Right lobe of liver (tissue), 6 donors: ENCODE results near the gene ACOX1. TPM values are rescaled to one million over a fixed set of nuclear protein-coding genes. Genes with fewer than 3 reads are reported as not detected.

Experiments used
- ATAC-seq, 4 donors: fragments of 200-7000 bp; cut with Tn5 transposase; one replicate each; pipeline ENCODE4 v1.9.1; 2020; ENCODE audit warnings: mild to moderate bottlenecking in 4 of 4, moderate library complexity in 4 of 4
- DNase-seq, 3 donors: peaks; one replicate each; pipeline ENCODE4 v3.0.0-alpha.2; 2020
- H3K27ac ChIP-seq, 3 donors: fragments of 200-600 bp; one replicate each; pipeline ENCODE4 v1.8.0; 2022
- H3K27me3 ChIP-seq, 2 donors: fragments of 200-600 bp; one replicate each; pipeline ENCODE4 v1.8.0; 2022
- H3K36me3 ChIP-seq, 4 donors: fragments of 200-600 bp; sonication (generic) in 1 of 4; one replicate each; pipeline versions ENCODE4 v1.5.1 to v1.8.0; 2017 to 2022; ENCODE audit warnings: control low read depth in 1 of 4
- H3K4me1 ChIP-seq, 4 donors: fragments of 200-600 bp; sonication (generic) in 1 of 4; one replicate each; pipeline versions ENCODE4 v1.5.1 to v1.8.0; 2017 to 2022; ENCODE audit warnings: control low read depth in 1 of 4
- H3K4me3 ChIP-seq, 3 donors: fragments of 200-600 bp; one replicate each; pipeline ENCODE4 v1.8.0; 2022
- H3K9me3 ChIP-seq, 4 donors: fragments of 200-600 bp; sonication (generic) in 1 of 4; one replicate each; pipeline versions ENCODE4 v1.5.1 to v1.8.0; 2017 to 2022; ENCODE audit warnings: control low read depth in 1 of 4
- POLR2A ChIP-seq: fragments of 450-650 bp; IDR thresholded peaks from one replicate; pipeline ENCODE4 v1.6.1; 2017; ENCODE audit warnings: antibody characterized with exemption, mild to moderate bottlenecking
- WGBS: methylation state at CpG from one replicate; pipeline ENCODE4 v1.1.6; 2018; ENCODE audit warnings: low coverage, low lambda C conversion rate; ENCODE audit not compliant: insufficient coverage; ENCODE audit errors: missing lambda C conversion rate; 5-methylcytosine and 5-hydroxymethylcytosine counted together
- intact Hi-C, 2 donors: fragments of 100-400 bp; cut with DNase I; formaldehyde crosslinking; loops; one replicate each; pipeline versions ENCODE4 v1.11.2 to v1.14.1; 2022
- total RNA-seq, 6 experiments: library from RNA; depleted of rRNA in 2 of 6; stranded (reverse); fragments of >200 nt in 2 of 6; fragmentation: NEBNext Ultra II Directional in 3 of 6; extraction: Animal tissue kit (Norgen Biotek cat#: 25700) in 3 of 6; gene quantifications; one replicate each; pipeline versions ENCODE4 v1.1.0 to v1.2.4, GENCODE V29; 2016 to 2023
- TF ChIP-seq, protein P1 (sequence below), 4 donors: fragments of 200-600 bp in 3 of 4; fragments of 450-650 bp in 1 of 4; IDR thresholded peaks; one replicate each; pipeline versions ENCODE4 v1.5.1 to v1.8.0; 2016 to 2022; ENCODE audit warnings: antibody characterized with exemption in 4 of 4, mild to moderate bottlenecking in 2 of 4
- donor health status: DM: no; HTN: yes; CAD: no.
- donor health status: DM: no; HTN: no; CAD: no.
- donor health status: DM: no; HTN: no; CAD: no.
- donor health status: DM: no; HTN: yes; CAD: no.
- donor health status: DM: no; HTN: yes; CAD: no.

ACOX1 gene
- total RNA-seq, 6 experiments from 2014 or later = 112 to 202 (median 190) TPM

DNA sequence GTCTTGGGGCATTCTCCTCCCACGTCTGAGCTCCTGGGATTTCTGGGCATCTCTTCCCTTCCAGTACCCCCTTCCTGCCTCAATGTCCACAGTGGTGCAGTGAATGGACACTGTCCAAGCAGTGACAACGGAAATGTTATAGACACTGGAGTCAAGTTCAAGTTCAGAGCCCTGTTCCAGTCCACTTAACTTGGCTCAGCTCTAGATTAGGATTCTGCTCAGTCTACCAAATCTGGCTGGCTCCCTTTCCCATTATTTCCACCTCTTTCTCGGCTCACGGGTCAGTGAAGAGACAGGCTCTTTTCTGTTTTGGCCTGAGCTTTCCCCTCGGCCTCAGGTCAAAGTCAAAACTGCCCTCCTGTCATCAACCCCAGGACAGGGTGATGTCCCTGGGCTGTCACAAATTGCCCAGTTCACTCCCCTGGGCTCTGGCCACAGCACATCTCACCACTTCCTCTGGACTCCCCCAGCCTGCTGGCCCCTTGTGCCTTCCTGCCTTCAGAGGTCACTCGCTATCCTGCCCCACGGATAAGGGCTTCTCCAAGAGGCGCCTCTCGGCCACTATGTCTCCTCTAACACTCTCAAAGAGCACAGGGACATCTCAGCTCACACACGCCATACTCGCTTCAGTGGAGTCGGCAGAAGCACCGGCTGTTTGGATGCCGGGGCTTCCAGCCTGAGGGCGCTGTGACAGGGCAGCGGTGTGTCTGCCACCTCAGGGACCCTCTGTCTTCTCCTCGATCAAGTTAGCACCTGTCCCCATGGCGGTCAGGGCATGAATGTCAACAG is 56.6 kb downstream of the ACOX1 start:
- TF ChIP-seq, protein P1, sequence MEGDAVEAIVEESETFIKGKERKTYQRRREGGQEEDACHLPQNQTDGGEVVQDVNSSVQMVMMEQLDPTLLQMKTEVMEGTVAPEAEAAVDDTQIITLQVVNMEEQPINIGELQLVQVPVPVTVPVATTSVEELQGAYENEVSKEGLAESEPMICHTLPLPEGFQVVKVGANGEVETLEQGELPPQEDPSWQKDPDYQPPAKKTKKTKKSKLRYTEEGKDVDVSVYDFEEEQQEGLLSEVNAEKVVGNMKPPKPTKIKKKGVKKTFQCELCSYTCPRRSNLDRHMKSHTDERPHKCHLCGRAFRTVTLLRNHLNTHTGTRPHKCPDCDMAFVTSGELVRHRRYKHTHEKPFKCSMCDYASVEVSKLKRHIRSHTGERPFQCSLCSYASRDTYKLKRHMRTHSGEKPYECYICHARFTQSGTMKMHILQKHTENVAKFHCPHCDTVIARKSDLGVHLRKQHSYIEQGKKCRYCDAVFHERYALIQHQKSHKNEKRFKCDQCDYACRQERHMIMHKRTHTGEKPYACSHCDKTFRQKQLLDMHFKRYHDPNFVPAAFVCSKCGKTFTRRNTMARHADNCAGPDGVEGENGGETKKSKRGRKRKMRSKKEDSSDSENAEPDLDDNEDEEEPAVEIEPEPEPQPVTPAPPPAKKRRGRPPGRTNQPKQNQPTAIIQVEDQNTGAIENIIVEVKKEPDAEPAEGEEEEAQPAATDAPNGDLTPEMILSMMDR (IDR thresholded peaks at IDR 0.05) = no peak
- TF ChIP-seq POLR2A = no peak
- Histone ChIP-seq H3K9me3 (no peaks in the 10 kb centered on the region), H3K4me3 (no peak overlapping the region), H3K27me3 (no peaks in the 10 kb centered on the region), H3K4me1 (peaks cover 0 to 12% (median 10%) of the 10 kb centered on the region in 4 donors), H3K27ac (peak overlapping the region in 1 of 3 donors; percentile 7), H3K36me3 (no peaks in the 10 kb centered on the region)
- ATAC-seq = peak; percentile 76 to 85 (median 78)
- DNase-seq = no peak
- WGBS = 68% methylated on average over 18 of the region's 18 CpGs
- intact Hi-C loops = no loop called here

DNA sequence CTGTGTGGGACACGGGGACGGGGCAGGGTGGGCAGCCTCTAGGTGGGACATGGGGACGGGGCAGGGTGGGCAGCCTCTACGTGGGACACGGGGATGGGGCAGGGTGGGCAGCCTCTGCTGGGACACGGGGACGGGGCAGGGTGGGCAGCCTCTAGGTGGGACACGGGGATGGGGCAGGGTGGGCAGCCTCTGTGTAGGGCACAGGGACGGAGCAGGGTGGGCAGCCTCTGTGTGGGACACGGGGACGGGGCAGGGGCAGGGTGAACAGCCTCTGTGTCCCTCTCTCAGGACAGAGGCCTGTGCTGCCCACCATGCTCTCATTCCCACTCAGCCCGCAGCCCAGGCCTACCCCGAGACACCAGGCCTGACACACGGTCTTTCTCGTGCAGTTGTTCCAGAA is 57.4 kb downstream of the ACOX1 start:
- H3K9me3 ChIP-seq = no peaks in the 10 kb centered on the region
- intact Hi-C loops = no loop called here
- no peak for DNase-seq
- no peak overlapping the region for H3K27ac ChIP-seq
- TF ChIP-seq, protein P1 (IDR thresholded peaks at IDR 0.05) = no peak
- TF ChIP-seq POLR2A = no peak
- H3K27me3 ChIP-seq = no peaks in the 10 kb centered on the region
- no peaks in the 10 kb centered on the region for H3K36me3 ChIP-seq
- no peak for ATAC-seq
- peaks cover 0 to 12% (median 10%) of the 10 kb centered on the region in 4 donors for H3K4me1 ChIP-seq
- no CpG with 5 or more reads among the region's 15 CpGs for WGBS
- no peak overlapping the region for H3K4me3 ChIP-seq

DNA sequence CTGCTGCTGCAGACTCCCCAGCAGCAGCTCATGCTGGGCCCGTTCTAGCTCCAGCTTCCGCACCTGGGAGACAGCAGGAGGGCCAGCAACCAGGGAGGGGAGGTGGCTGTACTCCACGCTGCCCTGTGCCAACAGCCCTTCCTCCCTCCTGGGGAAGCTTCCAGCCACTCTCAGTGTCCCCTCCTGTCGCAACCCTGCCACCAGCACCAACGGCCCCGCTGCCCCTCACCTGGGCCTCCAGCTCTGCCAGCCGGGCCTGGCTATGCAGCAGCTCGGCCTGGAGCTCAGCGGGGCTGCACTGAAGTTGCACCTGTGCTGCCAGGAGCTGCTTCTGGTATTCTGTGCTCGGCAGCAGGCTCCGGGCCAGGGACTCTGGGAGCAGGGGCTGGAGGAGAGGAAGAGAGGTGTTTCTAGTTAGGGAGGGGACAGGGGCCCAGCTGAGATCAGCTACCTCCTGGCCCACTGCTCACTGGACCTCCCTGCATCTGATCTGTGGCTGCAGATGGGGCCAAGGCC is 58.9 kb downstream of the ACOX1 start:
- intact Hi-C loops = no loop called here
- WGBS = 82% methylated on average over 5 of the region's 11 CpGs
- Histone ChIP-seq H3K9me3 (no peaks in the 10 kb centered on the region), H3K4me3 (no peak overlapping the region), H3K4me1 (peaks cover 0 to 12% (median 10%) of the 10 kb centered on the region in 4 donors), H3K27ac (no peak overlapping the region), H3K27me3 (no peaks in the 10 kb centered on the region), H3K36me3 (no peaks in the 10 kb centered on the region)
- TF ChIP-seq POLR2A = no peak
- TF ChIP-seq, protein P1 (IDR thresholded peaks at IDR 0.05) = no peak
- no peak for ATAC-seq
- DNase-seq = no peak

DNA sequence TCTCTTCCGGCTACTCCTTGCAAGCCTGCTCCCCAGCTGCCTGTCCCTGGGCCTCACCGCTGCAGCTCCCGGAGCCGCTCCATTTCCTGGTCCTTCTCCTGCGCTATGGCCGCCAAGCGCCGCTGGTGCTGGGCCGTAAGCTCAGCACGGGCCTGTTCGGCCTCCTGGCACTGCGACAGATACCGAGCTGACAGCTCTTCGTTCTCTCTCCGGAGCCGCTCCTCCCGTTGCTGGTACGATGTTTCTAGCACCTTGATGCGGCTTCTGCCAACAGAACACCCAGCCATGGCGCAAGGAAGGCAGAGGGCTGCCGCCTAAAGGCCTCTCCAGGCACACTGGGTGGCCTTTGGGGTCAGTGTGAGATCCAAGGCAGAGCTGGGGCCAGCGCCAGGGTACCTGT is 59.4 kb downstream of the ACOX1 start:
- TF ChIP-seq POLR2A = no peak
- TF ChIP-seq, protein P1 (IDR thresholded peaks at IDR 0.05) = no peak
- WGBS = 99% methylated on average over 14 of the region's 22 CpGs
- Histone ChIP-seq H3K27me3 (no peaks in the 10 kb centered on the region), H3K4me3 (no peak overlapping the region), H3K36me3 (no peaks in the 10 kb centered on the region), H3K4me1 (peaks cover 0 to 12% (median 10%) of the 10 kb centered on the region in 4 donors), H3K27ac (no peak overlapping the region), H3K9me3 (no peaks in the 10 kb centered on the region)
- DNase-seq (no peak), ATAC-seq (no peak)
- intact Hi-C loops = no loop called here
